DMS114 treated with DMSO at 0.1 percent for 48 hours (cell line): ENCODE data around the gene FBXO31.
"Not testable (repeated sequence)": the region's sequence is repeated elsewhere in the genome, so short reads cannot be mapped to it uniquely, and the experiment has no call there.

Experiments used
- DNase-seq: peaks from one replicate; lab custom pipeline; 2025; ENCODE audit not compliant: unreplicated experiment; lab: John Stamatoyannopoulos, UW

Gene FBXO31

GRCh38 chr16:87411375-87412271, 28.0 kb upstream of the FBXO31 start:
- no peak for DNase-seq

- no peak for DNase-seq
Observed at GRCh38 chr16:87410968-87411367, 27.4 kb upstream of the FBXO31 start.

DNA sequence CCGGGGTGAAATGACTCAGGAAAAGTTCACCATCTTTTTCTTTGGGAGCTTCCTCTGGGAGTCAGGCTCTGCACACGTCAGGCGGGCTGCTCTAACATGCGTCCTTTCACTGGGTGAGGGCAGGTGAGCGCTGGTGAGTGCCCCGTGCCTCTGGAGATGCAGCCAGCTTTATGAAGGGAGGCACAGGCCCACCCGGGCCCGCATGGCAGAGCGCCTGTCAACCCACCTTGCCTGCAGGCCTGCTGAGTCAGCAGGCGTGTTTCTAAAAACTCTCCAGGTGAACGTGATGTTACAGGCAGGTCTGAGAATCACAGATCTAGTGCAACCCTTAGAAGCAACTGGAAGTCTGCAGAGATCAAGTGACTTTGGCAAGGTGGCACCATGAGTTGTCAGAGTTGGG, 27.0 kb upstream of the FBXO31 start:
- DNase-seq: no peak

GRCh38 chr16:87409781-87410180, 26.2 kb upstream of the FBXO31 start:
- DNase-seq: no peak

DNA sequence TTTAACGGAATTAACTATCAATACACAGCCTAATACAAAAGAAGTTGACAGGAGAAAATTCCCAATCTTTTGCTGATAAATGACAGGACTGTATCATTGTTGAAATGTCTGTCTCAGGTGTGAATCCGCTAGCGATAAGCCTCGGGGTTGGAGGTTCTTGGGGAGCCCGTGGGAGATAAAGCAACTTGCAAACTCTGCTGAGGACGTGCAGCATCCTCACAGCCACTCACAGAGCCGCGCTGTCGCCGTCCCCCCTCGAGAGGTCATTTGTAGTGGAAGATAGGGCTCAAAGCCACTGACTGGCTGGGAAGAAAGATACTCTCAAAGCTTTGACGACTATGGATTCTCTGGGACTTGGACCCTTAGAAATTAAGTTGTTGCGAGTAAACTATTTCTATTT, 25.6 kb upstream of the FBXO31 start:
- DNase-seq: no peak

DNA sequence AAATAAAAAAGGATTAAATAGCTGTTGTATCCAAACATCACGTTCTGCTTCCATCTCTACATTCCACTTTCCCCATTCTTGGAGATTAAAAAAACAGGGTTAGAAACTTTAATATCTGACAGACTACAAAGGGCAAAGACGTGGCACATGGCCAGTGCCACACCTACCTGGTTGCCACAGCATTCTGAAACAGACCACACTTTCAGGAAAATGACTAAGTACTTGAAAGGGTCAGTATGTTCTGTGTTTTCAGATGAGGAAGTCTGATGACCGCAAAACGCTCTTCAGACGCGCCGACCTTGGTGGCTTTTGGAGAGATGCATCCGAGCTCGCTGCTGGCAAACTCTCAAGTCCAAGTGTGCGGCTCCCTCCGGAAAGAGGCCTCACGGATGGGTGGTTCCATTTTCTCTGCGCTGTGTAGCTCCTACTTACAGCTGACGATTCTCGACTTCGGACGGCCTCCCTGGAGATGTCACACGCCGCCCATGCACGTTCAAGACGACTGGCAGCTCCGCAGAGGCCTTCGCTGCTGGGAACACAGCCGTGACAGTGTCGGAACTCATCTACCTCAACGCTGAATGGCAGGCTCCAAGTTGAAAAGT, 24.0 kb upstream of the FBXO31 start:
- DNase-seq: no peak

- no peak for DNase-seq
Observed at GRCh38 chr16:87406495-87407088, 23.0 kb upstream of the FBXO31 start.

GRCh38 chr16:87404764-87405625, 21.4 kb upstream of the FBXO31 start:
- DNase-seq: no peak

DNA sequence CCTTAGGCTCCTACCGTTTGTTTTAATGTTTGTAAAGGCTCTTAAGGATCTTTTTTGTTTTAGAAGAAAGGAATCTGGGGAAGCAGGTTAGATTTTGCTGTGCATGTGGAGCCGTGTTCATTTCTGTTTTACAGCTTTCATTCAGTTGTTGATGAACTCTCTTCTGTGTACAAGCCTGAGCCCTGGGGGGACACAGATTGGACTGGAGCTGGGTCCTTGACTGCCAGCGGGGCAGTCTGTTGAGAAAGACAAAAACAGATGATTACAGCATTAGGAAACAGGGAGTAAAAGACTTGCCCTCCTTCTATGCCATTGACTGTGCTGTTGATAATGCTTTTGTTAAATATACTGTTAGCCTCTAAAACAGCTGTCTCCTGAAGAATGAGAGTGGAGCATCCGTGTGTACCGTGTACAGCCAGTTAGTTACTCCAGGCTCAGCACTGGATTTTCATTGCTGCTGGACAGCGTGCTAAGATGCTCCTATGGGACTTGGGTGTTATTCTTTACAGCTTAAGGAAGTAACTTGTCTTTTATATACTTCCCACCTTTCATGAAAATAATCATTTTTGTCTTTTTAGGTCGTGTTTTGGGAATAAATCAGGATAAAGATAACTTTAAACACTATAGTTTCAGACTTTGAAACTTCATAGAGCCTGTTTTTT, 11.7 kb upstream of the FBXO31 start:
- no peak for DNase-seq

DNA sequence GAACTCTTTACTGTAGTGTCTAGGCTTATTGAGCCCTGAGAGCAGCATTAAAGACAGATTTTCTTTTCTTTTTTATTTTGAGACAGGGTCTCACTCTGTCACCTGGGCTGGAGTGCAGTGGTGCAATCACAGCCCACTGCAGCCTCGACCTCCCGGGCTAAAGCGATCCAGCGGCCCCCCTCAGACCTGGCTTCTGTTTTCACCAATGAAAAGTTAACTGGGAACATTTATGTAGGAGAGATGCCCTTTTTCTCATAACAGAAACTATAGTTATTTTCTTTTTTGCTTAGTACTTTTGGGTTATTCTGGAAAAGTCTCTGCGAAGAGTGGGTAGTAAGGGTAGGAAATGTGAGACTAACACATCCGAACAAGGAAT, 10.1 kb upstream of the FBXO31 start:
- no peak for DNase-seq

GRCh38 chr16:87392821-87393679, 9.5 kb upstream of the FBXO31 start:
- DNase-seq: peak; percentile 32

- peak; percentile 88 for DNase-seq
Observed at GRCh38 chr16:87391950-87392820, 8.6 kb upstream of the FBXO31 start, which contains the start of gene MAP1LC3B. TSS of gene MAP1LC3B (plus strand) at chr16:87392336. CDS start at chr16:87392428, 92 bp downstream.

- peak; percentile 25 for DNase-seq
Observed at GRCh38 chr16:87391324-87391949, 7.9 kb upstream of the FBXO31 start.

DNA sequence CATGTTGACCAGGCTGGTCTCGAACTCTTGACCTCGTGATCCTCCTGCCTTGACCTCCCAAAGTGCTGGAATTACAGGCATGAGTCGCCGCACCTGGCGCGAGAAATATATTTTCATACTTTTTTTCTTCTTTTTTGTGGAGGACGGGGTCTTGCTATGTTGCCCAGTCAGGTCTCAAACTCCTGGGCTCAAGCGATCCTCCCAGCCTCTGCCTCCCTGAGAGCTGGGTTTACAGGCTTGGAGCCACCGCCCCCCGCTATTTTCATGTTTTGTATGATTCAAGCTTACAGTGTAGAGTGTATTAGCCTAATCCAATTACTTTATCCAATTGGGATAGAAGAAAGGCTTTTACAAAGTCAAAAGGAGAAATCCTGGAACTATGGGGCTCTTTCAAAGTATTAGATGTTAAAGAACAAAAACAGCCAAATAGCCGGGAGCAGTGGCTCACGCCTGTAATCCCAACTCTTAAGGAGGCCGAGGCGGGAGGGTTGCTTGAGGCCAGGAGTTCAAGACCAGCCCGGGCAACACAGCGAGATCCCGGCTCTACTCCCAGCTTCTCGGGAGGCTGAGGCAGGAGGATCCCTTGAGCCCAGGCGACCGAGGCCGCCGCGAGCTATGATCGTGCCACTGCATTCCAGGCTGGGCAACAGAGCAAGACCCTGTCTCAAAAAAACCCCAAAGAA, 7.2 kb upstream of the FBXO31 start:
- no peak for DNase-seq

- DNase-seq: not testable (repeated sequence)
Observed at GRCh38 chr16:87389914-87390313, 6.3 kb upstream of the FBXO31 start.

GRCh38 chr16:87389245-87389644, 5.7 kb upstream of the FBXO31 start:
- DNase-seq: no peak

DNA sequence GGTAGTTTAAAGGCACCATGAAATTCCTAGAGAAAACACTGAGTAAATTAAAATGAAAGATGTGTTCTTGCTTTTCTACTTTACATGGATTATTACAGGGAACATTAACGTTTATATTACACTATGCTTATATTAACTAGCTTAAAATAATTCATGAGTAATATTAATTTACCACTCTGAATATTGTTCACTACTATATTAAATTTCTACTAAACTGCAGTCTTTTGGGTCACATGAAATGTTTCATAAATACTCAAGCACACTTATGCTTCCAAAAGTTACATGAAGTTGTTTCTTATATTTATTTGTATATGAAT, 5.2 kb upstream of the FBXO31 start:
- no peak for DNase-seq
